ENCODE measurements around the gene DDX20.

- TF ChIP-seq POLR2A (IDR thresholded peaks at IDR 0.05; ENCODE audit: low read depth, low read length), result no peak
- TF ChIP-seq, protein P1, sequence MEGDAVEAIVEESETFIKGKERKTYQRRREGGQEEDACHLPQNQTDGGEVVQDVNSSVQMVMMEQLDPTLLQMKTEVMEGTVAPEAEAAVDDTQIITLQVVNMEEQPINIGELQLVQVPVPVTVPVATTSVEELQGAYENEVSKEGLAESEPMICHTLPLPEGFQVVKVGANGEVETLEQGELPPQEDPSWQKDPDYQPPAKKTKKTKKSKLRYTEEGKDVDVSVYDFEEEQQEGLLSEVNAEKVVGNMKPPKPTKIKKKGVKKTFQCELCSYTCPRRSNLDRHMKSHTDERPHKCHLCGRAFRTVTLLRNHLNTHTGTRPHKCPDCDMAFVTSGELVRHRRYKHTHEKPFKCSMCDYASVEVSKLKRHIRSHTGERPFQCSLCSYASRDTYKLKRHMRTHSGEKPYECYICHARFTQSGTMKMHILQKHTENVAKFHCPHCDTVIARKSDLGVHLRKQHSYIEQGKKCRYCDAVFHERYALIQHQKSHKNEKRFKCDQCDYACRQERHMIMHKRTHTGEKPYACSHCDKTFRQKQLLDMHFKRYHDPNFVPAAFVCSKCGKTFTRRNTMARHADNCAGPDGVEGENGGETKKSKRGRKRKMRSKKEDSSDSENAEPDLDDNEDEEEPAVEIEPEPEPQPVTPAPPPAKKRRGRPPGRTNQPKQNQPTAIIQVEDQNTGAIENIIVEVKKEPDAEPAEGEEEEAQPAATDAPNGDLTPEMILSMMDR (IDR thresholded peaks at IDR 0.05; ENCODE audit: extremely low read depth in 1 of 2, insufficient read depth in 1 of 2, low read depth in 1 of 2, low read length in 2 of 2), result no peak
- no peak for TF ChIP-seq MYC (IDR thresholded peaks at IDR 0.05; ENCODE audit: low read depth, low read length)
- TF ChIP-seq EZH2 (IDR thresholded peaks at IDR 0.05; ENCODE audit: borderline replicate concordance, low read depth, low read length, severe bottlenecking), result no peak
Observed at GRCh38 chr1:111814305-111814628, 58.6 kb downstream of the DDX20 start.

Data from endothelial cell of umbilical vein (primary cell).